Fibroblast of villous mesenchyme (primary cell): ENCODE data around the gene TBX10. TPM values are rescaled to one million over a fixed set of nuclear protein-coding genes. Genes with fewer than 3 reads are reported as not detected.
"Not testable (repeated sequence)": the region's sequence is repeated elsewhere in the genome, so short reads cannot be mapped to it uniquely, and the experiment has no call there.

Source experiments
- DNase-seq: peaks from one replicate; pipeline ENCODE4 v3.0.0-alpha.2; 2010; ENCODE audit warnings: low read depth
- H3K4me3 ChIP-seq: 2 replicates; pipeline ENCODE4 v1.5.1; 2011; ENCODE audit warnings: low read depth, mild to moderate bottlenecking, low read length
- CTCF ChIP-seq: IDR thresholded peaks from 2 replicates; pipeline ENCODE4 v1.5.1; 2012; ENCODE audit warnings: low read depth, mild to moderate bottlenecking, low read length; ENCODE audit not compliant: insufficient read depth
- total RNA-seq: library from RNA; depleted of rRNA; stranded (reverse); fragments of >200 nt; gene quantifications from 2 replicates; pipeline ENCODE4 v1.2.3, GENCODE V29; 2012

Gene TBX10
- total RNA-seq, 1 donor = not detected

- DNase-seq = no peak
- H3K4me3 ChIP-seq = no peak overlapping the region
- TF ChIP-seq CTCF = no peak
These were observed 38.5 kb downstream of the TBX10 start for GRCh38 chr11:67601098-67601497.

- TF ChIP-seq CTCF = no peak
- no peak for DNase-seq
- no peak overlapping the region for H3K4me3 ChIP-seq
These were observed 39.1 kb downstream of the TBX10 start for GRCh38 chr11:67600324-67601029.

- no peak for TF ChIP-seq CTCF
- H3K4me3 ChIP-seq = no peak overlapping the region
- DNase-seq = peak; percentile 69
These were observed 40.4 kb downstream of the TBX10 start for GRCh38 chr11:67599149-67599548.

GRCh38 chr11:67597963-67598362 lies 41.6 kb downstream of the TBX10 start:
- not testable (repeated sequence) for H3K4me3 ChIP-seq, DNase-seq

GRCh38 chr11:67597458-67597857 lies 42.1 kb downstream of the TBX10 start:
- DNase-seq, H3K4me3 ChIP-seq: not testable (repeated sequence)

GRCh38 chr11:67596753-67597300 lies 42.7 kb downstream of the TBX10 start:
- no peak for DNase-seq
- no peak overlapping the region for H3K4me3 ChIP-seq
- no peak for TF ChIP-seq CTCF

- TF ChIP-seq CTCF = no peak
- no peak for DNase-seq
- no peak overlapping the region for H3K4me3 ChIP-seq
These were observed 45.1 kb downstream of the TBX10 start for GRCh38 chr11:67594480-67594879.

GRCh38 chr11:67593565-67593905 lies 46.0 kb downstream of the TBX10 start:
- no peak overlapping the region for H3K4me3 ChIP-seq
- no peak for DNase-seq
- TF ChIP-seq CTCF = no peak
